ENCODE measurements around the gene INAFM2. TPM values are rescaled to one million over a fixed set of nuclear protein-coding genes. Genes with fewer than 3 reads are reported as not detected.

INAFM2 gene
- total RNA-seq, 1 donor from 2014 or later: 25.5 TPM

DNA sequence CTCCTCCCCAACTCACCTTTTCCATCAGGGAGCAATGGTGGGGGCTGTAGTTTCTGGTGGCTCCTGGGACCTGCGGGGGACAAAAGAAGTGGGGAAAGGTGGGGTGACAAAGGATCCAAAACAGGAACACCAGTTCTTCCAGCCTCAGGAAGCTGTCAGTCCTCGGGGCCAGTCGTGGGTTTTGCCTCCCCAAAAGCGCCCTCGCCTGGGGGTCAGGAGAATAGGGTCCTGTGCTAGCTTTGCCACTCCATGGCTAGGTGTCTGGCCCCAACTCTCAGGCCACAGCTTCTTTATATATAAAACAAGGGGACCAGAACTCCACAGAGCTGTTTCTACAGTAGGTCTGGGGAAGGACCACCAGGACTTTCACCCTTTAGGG lies 13.2 kb downstream of the INAFM2 start:
- intact Hi-C loops (cut with DNase I): no loop called here
- DNase-seq (ENCODE audit: low spot score) (peak; percentile 68), ATAC-seq (no peak)

- DNase-seq (ENCODE audit: low spot score): peak; percentile 71
- intact Hi-C loops (cut with DNase I): no loop called here
Observed at GRCh38 chr15:40337597-40337996, 14.1 kb downstream of the INAFM2 start.

DNA sequence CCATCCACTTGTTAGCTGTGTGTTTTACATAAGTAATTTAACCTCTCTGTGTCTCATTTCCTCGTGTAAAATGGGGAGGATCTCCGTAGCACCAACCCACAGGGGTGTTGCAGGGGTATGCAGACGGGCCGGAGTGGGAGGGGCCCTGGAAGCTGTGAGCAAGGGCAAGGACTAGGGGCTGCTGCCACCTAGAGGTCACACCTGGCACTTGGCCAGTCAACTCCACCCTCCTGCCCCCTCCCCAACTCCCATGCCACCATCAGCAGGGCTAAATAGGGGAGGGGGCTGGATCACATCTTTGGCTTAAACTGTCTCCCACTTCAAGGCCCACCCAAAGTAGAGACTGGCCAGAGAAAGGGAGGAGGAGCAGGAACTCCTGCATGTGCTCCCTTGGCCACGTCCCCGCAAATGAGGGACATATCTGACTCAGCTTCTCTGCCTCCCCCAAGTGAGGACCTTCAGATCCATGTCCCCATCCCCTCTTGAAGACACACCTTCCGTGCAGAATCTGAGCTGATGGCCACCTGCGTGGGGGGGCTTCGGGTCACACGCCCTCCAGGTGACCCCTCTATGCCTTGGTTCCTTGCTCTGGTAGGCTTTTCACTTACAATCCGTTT lies 14.7 kb downstream of the INAFM2 start:
- ATAC-seq (no peak), DNase-seq (ENCODE audit: low spot score) (peak; percentile 83)
- intact Hi-C loops (cut with DNase I): no loop called here

More at GRCh38 chr15:40337597-40337996, 14.1 kb downstream of the INAFM2 start:
- ATAC-seq: no peak

DNA sequence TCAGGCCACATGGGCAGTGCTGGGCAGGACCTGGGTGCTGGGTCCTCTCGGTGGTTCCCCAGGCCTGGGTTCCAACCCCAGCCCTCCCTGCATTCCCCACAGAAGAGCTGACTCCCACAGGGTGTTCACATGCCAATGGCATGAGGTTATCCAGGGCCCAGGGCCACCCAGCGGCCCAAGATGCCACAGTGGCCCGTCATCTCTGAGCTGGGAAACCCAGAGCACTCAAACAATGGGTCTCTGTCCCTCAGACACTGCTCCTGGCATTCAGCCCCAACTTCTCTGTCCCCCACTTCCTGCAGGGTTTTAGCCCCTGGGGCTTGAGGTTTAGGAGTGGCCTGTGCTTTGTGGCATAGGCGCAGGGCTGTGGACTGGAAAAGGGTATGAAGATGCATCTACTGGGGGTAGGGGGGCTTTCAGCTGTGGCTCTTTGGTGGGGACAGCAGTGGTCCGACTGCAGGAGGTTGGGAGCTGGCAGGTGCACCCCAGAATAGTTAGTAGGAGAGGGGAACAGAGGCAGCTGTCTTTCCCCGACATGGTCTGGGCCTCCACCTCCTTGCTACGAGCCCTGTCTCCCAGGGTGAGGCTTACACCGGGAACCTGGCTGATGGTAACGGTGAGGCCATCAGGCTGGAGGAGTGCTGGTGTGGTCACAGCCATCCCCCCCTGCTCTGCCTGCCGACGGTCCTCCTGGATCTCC lies 15.6 kb downstream of the INAFM2 start:
- ATAC-seq: peak; percentile 16
- intact Hi-C loops (cut with DNase I): no loop called here
- peak; percentile 73 for DNase-seq (ENCODE audit: low spot score)

DNA sequence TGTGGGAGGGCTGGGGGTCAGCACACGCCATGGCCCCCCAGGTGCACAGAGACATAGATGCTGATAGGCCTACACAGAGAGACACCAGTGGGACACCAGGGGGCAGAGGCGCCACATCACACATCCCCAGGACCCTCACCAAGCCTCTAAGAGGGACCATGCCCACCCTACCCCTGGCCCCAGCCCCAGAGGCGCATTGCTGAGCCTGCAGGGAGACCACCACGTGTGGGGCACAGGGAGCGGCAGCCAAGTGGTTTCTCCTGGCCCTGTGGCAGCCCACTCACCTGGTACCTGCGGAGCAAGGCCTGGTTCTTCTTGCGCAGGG lies 16.1 kb downstream of the INAFM2 start:
- no peak for DNase-seq (ENCODE audit: low spot score)
- intact Hi-C loops (cut with DNase I): no loop called here
- no peak for ATAC-seq

GRCh38 chr15:40340038-40340739 lies 16.7 kb downstream of the INAFM2 start:
- intact Hi-C loops (cut with DNase I): no loop called here

GRCh38 chr15:40340740-40341400 lies 17.4 kb downstream of the INAFM2 start, which contains the start of gene CCDC9B:
Gene CCDC9B, minus strand, starts transcription at chr15:40340939. Its CDS starts 120 bp downstream, at chr15:40340819.
- intact Hi-C loops (cut with DNase I): no loop called here
- DNase-seq (ENCODE audit: low spot score) (peak; percentile 95), ATAC-seq (peak; percentile 92)

More at GRCh38 chr15:40340038-40340739, 16.7 kb downstream of the INAFM2 start:
- peak; percentile 84 for DNase-seq (ENCODE audit: low spot score)
- peak; percentile 39 for ATAC-seq

GRCh38 chr15:40342416-40343320 lies 19.2 kb downstream of the INAFM2 start:
- ATAC-seq (no peak), DNase-seq (ENCODE audit: low spot score) (no peak)
- intact Hi-C loops (cut with DNase I): no loop called here

GRCh38 chr15:40343512-40343911 lies 20.0 kb downstream of the INAFM2 start:
- no peak for ATAC-seq
- intact Hi-C loops (cut with DNase I): no loop called here

DNA sequence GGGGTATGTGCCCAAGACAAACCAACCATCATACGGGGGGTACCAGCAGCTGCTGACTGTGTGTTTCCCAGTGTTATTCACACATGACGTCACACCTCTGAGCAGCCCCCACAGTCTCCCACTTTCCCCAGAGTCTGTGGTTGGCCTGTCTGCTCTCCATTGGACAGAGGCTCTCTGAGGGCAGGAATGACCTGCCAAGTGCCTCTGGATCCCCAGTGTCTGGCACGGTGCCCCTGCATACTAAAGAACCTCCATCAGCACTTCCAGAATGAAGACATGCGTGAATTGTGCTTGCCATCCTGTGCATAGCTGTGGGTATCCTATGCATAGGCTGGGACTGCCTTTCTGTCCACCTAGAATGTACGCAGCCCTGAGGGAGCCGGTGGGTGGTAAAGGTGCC lies 20.7 kb downstream of the INAFM2 start:
- ATAC-seq: no peak
- no peak for DNase-seq (ENCODE audit: low spot score)
- intact Hi-C loops (cut with DNase I): no loop called here

More at GRCh38 chr15:40343512-40343911, 20.0 kb downstream of the INAFM2 start:
- DNase-seq (ENCODE audit: low spot score): no peak

GRCh38 chr15:40344631-40345120 lies 21.2 kb downstream of the INAFM2 start:
- ATAC-seq (peak; percentile 20), DNase-seq (ENCODE audit: low spot score) (peak; percentile 77)
- intact Hi-C loops (cut with DNase I): no loop called here

DNA sequence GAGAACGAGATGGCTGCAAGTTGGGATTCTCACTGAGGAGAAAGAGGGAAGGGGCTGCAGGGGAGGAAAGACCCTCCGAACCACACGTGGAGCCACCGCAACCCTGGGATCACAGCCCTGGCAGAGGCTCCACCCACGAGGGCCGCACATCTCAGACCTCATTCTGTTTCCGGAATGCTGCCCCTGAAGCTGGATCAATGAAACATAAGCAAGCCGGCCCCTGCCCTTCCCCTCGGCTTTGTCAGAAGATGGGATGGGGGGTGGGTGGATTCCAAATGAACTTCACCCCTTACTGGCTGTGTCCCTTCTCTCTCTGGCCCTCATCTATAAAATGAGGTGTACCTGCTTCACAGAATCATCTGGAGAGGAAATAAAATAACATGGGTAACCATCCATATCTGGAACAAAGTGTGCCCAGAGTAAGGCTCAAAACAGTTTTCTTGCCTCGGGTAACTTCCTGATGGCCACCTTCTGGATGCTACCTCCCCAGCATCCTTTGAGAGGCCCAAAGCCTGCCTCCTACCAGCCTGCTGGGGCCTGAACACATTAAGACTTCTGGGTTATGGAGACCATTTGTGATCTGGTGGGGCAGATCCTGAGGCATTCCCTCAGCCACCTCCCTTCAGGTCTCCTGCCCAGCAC lies 21.9 kb downstream of the INAFM2 start:
- intact Hi-C loops (cut with DNase I): no loop called here
- ATAC-seq (no peak), DNase-seq (ENCODE audit: low spot score) (no peak)

GRCh38 chr15:40345867-40346578 lies 22.5 kb downstream of the INAFM2 start:
- peak; percentile 49 for ATAC-seq
- DNase-seq (ENCODE audit: low spot score): no peak
- intact Hi-C loops (cut with DNase I): no loop called here

- intact Hi-C loops (cut with DNase I): no loop called here
- DNase-seq (ENCODE audit: low spot score) (no peak), ATAC-seq (no peak)
Observed at GRCh38 chr15:40346579-40347558, 23.4 kb downstream of the INAFM2 start.

- ATAC-seq (no peak), DNase-seq (ENCODE audit: low spot score) (no peak)
- intact Hi-C loops (cut with DNase I): no loop called here
Observed at GRCh38 chr15:40347559-40348473, 24.3 kb downstream of the INAFM2 start.

Measured in sciatic nerve (tissue), 2 donors.